NCI-H510A (cell line): ENCODE data around the gene COL18A1.

Experiments used
- DNase-seq: peaks from one replicate; lab custom pipeline; 2025; lab: John Stamatoyannopoulos, UW

The COL18A1 gene

DNA sequence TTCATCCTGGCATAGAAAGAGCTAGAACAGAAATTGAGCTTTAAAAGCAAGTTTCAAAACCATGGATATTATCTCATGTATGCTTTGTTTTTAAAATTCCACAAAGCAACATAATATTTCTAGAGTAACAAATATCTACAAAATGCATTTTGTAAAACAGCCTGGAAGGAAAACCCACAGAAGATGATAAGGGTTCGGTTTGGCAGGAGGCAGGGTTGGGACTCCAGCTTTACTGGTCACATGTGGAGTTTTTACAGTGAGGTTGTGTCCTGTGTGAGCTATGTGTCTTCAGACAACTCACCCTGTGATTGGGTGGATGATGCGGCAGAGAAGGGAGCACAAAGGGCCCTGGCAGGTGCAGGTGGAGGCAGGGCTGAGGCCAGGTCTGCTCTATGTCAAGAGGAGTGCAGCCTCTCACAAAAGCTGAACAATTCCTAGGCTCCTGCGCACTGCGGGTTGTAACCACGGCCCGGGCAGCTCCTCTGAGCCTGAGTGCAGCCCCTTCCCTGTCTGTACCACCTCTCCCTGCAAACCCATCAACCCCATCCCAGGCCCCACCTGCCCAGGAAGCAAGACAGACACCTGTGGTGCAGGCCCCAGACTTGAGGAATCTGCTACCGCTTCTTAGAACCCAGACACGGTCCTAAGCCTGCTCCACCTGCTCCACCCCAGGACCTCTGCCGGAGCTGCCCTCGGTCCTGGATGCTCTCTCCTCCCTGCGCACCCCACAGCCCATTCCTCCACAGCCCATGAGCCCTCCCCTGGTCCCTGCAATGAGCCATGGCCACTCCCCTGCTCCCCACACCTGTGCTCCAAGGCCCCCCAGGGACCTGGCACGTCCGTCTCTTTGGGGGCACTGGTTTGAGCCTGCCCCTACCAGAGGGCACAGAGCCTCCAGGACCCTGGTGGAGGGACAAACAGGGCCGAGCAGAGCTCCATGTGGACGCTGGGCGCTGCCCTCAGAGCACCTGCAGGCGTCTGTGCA is 2.8 kb upstream of the COL18A1 start:
- DNase-seq = no peak

- no peak for DNase-seq
These were observed 1.7 kb upstream of the COL18A1 start for GRCh38 chr21:45403133-45403824.

DNA sequence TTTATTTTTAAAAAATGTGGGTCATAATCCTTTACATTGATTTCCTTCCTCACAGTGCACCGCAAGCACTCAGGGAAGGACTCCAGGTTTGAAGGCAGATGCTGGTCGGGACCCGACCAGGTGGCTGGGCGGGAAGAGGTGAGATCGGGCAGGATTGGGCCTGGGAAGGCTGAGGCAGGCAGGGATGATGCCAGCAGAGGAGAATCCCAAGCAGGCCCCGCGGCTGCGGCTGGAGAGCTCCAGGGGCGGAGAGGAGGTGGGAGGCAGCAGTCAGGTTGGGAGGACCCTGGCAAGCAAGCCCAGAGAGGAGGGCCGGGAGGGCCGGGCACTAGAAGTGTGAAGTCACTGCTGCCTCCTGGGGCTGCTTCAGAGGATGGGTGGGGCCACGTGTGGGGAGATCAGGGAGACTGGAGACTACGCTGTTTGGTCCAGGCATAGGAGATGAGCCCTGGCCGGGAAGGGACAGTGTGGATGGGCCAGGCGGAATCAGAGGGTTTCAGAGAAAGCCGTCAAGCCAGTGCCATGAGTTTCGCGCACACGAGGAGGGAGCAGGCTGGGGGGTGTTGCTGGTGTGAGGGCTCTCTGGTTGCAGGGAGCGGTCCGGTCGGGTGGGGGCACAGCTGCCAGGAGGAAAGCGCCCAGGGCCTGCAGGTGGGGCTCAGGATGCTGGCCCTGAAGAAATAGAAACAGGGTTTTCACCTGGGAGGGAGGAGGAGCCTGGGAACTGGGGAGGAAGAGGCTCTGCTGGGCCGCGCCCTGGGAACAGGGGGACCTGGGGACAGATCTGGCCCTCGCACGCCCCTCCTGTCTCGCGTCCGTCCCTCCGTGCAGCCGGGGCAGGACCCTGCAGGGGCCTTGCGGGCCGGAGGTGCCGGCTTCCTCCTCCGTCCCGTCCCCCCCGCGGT is 888 bp upstream of the COL18A1 start:
- no peak for DNase-seq

GRCh38 chr21:45405271-45405818 is 380 bp downstream of the COL18A1 start:
- no peak for DNase-seq

DNA sequence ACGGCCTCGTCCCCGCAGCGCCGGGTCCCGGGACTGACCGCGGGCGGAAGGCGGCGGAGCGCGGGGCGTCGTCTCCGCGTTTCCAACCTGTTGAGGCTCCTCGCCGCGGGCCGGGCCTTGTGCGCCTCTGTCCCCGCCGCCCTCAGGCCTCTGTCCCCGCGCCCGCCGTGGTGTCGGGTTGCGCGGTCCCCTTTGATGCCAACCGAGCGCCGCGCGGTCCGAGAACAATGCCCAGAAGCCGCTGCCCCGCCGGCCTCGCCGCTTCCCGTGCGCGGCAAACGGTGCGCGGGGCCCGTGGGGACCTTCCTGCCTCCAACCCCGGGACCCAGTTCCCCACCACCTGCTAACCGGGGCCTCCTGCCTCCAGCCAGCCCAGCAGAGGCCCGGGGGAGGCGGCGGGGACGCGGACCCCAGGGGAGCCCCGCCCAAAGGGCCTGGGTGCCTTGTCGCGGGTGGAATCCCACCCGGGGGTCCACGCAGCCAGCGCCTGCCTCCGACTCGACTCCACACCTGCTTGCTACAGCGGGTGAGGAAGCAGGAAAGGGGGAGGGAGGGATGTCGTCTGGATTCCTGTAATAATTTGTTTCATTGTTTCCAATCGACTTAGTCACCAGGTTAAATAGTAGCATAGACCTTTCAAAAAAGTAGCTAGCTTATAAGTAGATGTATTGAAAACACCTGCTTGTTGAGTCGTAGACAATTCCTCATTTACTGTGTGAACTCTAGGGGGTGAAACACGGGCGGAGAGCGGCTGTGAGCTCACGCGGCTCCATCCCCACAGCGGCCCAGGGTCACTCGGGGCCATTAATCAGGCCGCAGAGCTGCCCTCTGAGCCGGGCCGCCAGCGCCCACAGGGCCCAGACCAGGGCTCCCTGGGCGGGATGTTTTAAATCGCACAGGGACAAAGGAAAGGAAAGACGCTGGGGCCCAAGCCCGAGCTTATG is 1.1 kb downstream of the COL18A1 start:
- DNase-seq = no peak

DNA sequence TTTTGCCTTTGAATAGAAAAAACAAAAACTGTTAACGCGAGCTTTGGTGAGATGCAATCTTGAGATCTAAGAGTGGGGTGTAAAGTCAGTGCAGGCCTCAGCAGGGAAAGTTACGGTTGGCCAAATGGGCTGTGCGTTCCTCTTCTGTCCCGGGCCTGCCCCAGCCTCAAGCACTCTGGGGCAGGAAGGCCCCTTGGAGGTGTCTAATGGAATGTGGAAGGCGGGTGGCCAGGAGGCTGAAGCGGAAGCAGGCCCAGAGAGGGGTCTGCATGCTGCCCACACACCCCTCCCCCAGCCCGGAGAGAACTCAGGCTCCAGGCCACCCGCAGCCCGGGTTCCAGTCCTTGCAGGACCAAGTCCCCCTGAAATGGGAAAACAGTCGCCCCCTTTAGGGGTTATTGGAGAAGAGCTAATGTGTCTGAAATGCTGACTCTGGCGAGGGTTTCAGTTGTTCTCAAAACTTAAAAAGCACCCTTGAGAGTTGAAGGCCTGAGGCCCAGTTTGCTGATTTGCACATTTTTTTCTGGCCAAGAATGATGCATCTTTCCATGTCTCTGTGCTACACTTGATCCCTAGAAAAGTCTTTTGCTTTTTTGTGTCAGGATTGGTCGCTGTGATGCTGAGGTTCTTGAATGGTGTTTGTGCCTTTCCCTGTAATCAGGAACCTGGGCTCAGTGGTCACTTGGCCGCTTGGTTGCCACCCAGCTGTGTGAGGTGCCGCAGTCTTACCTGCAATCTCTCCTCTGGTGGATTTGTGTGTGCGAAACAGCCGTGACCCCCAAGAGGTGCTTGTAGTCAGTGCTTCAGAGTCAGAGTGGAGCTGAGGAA is 2.0 kb downstream of the COL18A1 start:
- DNase-seq = no peak

- no peak for DNase-seq
These were observed 2.8 kb downstream of the COL18A1 start for GRCh38 chr21:45407629-45408247.

- no peak for DNase-seq
These were observed 3.4 kb downstream of the COL18A1 start for GRCh38 chr21:45408271-45408791.

DNA sequence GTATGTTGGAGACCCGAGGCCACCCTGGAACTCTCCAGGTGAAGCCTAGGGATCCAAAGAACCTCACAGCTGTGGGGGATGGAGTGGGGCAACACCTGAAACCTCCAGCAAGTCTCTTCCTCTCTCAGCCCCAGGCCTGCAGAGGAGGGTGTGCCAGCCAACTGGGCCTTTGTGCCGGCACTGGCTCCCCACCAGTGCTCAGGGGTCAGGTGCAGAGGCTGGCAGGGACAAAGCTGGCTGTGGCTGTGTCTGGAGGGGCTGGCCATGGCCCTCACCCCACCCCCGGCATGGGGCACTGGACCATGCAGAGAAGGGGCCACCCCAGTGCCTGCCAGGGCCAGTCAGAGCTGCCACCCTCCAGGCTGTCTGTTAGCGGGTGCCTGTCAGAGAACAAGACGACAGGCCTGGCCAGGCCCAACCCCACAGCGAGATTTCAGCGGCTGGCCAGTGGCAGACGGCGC is 3.9 kb downstream of the COL18A1 start:
- no peak for DNase-seq

GRCh38 chr21:45409466-45410150 is 4.6 kb downstream of the COL18A1 start:
- DNase-seq = no peak

- DNase-seq = no peak
These were observed 5.3 kb downstream of the COL18A1 start for GRCh38 chr21:45410151-45410864.

DNA sequence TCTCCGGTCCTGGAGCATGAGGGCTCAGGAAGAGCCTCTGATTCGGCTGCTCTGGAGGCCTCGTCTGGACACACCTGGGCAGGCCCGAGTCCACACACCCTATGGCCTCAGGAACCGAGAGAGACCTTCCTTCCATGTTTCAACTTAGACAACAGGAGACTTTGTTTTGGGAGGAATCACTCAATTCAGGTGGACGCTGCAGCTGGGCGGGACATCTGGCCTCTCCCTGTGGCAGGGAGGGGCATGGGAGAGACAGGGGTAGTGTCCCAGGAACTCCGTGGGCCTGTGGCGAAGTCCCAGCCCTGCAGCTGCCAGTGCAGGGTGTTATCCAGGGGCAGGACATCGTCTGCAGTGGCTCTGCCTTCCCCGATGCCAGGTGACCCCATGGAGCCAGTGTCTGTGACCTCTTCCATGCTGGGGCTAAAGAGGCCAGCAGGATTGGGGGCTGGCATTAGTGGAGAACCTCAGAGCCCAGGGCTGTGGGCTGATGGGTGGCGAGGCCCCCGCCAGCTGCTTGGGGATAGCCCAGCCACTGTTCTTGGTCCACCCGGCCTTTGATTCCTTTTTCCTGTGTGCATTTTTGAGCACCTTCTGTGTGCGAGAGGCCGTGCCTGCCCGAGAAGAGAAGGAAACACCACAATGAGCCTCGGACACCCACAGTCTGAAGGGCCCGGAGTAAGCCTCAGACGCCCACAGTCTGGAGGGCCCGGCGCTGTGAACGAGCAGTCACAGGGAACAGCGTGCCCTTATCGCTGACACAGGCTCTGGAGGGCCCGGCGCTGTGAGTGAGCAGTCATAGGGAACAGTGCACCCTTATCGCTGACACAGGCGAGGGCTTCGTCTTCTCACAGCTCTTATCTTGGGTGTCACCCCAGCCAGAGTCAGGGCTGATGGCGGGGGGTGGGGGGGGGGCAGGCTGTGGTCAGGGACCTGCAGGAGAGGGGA is 6.2 kb downstream of the COL18A1 start:
- no peak for DNase-seq

DNA sequence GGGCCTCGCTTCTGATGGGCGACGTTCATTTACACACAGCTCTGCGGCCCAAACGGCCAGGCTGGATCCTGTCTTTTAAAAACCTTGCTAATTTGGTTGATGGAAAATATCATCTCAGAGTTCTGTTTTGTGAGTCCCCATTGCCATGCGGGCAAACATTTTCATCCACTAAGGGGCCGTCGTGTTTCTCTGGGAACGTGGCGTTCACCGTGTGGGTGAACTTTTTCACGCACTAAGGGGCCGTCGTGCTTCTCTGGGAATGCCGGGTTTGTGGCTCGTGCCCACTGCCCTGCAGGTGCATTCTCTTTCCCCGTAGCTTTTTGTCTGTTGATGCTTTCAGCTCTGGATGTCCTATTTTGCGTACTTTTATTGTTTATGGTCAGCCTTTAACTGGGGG is 6.8 kb downstream of the COL18A1 start:
- no peak for DNase-seq

- no peak for DNase-seq
These were observed 7.5 kb downstream of the COL18A1 start for GRCh38 chr21:45412491-45412890.

- no peak for DNase-seq
These were observed 8.1 kb downstream of the COL18A1 start for GRCh38 chr21:45412909-45413611.

DNA sequence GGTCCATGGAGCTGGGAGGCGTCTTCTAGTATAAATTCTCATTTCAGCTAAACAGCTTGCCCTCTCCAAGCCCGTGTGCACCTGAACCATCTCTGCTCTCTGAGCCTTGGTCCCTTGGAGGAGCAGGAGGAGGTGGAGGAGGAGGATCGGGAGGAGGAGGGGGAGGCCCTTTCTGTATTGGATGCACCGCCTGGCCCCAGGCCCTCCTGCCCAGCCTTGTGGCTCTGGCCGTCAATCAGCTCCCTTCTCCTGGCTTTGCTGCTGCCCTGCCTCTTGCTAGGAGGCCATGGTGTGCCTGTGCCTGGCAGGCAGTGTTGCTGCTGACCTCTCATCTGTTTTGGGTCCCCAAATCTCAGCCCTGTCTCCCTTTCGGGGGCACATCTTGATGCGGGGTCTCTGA is 9.0 kb downstream of the COL18A1 start:
- no peak for DNase-seq
